HepG2 (cell line): ENCODE measurements around the gene ASL. TPM values are rescaled to one million over a fixed set of nuclear protein-coding genes. Genes with fewer than 3 reads are reported as not detected.

Experiments used
- ASH2L ChIP-seq: fragments of 300-600, 200-600 bp; sonication (generic); IDR thresholded peaks from 2 replicates; pipeline ENCODE4 v1.7.0; 2017; ENCODE audit warnings: low read depth, mild to moderate bottlenecking, moderate library complexity, mixed read lengths, low read length; ENCODE audit not compliant: insufficient read length
- ATF2 ChIP-seq: sonication (generic); formaldehyde crosslinking; IDR thresholded peaks from 2 replicates; pipeline ENCODE4 v1.4.0; 2020; ENCODE audit warnings: missing genetic modification reagents
- DMAP1 ChIP-seq: IDR thresholded peaks from 2 replicates; pipeline ENCODE4 v1.6.1; 2016
- FOXC1 ChIP-seq: sonication (generic); formaldehyde crosslinking; IDR thresholded peaks from 2 replicates; pipeline ENCODE4 v1.8.0; 2022; ENCODE audit warnings: mild to moderate bottlenecking, missing genetic modification reagents, borderline replicate concordance
- MEIS2 ChIP-seq: sonication (generic); formaldehyde crosslinking; IDR thresholded peaks from 2 replicates; pipeline ENCODE4 v1.9.0; 2021; ENCODE audit warnings: mild to moderate bottlenecking, missing genetic modification reagents
- MNT ChIP-seq: fragments of 450-650 bp; IDR thresholded peaks from 2 replicates; pipeline ENCODE4 v1.6.1; 2016
- RBFOX2 ChIP-seq: fragments of 200-400 bp; formaldehyde crosslinking; IDR thresholded peaks from 2 replicates; pipeline ENCODE4 v1.6.1; 2017; ENCODE audit warnings: low read depth, mild to moderate bottlenecking, low read length
- TEF ChIP-seq: sonication (generic); formaldehyde crosslinking; IDR thresholded peaks from 2 replicates; pipeline ENCODE4 v1.5.0; 2020; ENCODE audit warnings: missing genetic modification reagents
- ZNF263 ChIP-seq: sonication (generic); formaldehyde crosslinking; IDR thresholded peaks from 2 replicates; pipeline ENCODE4 v1.4.0; 2020; ENCODE audit warnings: missing genetic modification reagents
- ZNF609 ChIP-seq: sonication (generic); formaldehyde crosslinking; IDR thresholded peaks from 2 replicates; pipeline ENCODE4 v1.4.0; 2020; ENCODE audit warnings: mild to moderate bottlenecking, missing genetic modification reagents, borderline replicate concordance
- ZNF891 ChIP-seq: sonication (generic); formaldehyde crosslinking; IDR thresholded peaks from 2 replicates; pipeline ENCODE4 v1.5.0; 2020; ENCODE audit warnings: mild to moderate bottlenecking, missing genetic modification reagents
- polyA plus RNA-seq, 8 experiments: library from polyadenylated mRNA; depleted of rRNA in 3 of 8; stranded (reverse) in 7 of 8; unstranded in 1 of 8; fragments of >200 nt; fragmentation: Illumina TruSeq in 4 of 8; extraction: Trizol in 4 of 8; gene quantifications; 2 replicates each; pipeline versions ENCODE4 v1.2.1 to v1.2.3, GENCODE V29; 2011 to 2016; ENCODE audit warnings: low read depth in 4 of 8, missing spikeins in 1 of 8, mixed read lengths in 1 of 8; ENCODE audit not compliant: insufficient read depth in 1 of 8
- total RNA-seq, 5 experiments: library from RNA; depleted of rRNA; stranded (reverse); fragments of >200 nt; fragmentation: Illumina TruSeq; extraction: Trizol; gene quantifications; 2 replicates each; pipeline ENCODE4 v1.2.3, GENCODE V29; 2016; ENCODE audit warnings: low read depth in 1 of 5
- TF ChIP-seq, protein P1 (sequence below): sonication (generic); formaldehyde crosslinking; IDR thresholded peaks from 2 replicates; pipeline ENCODE4 v1.5.0; 2020; ENCODE audit warnings: missing genetic modification reagents

The ASL gene
- total and polyA plus RNA-seq, 2 of the 13 experiments (the other 11 are each of a cell fraction or from before 2014, with no cell fraction given) = 71.4 to 96.5 TPM

- TF ChIP-seq TEF = no peak
- TF ChIP-seq MEIS2 (CRISPR knock-in tag) = peak; percentile 69; the same call in 1 of the 2 replicates
- TF ChIP-seq ASH2L = peak; percentile 62
- no peak for TF ChIP-seq ZNF609 (CRISPR knock-in tag)
- TF ChIP-seq ZNF891 (CRISPR knock-in tag) = peak; percentile 77; the same call in 1 of the 2 replicates
- peak; percentile 83; the same call in 1 of the 2 replicates for TF ChIP-seq FOXC1
- TF ChIP-seq, protein P1, sequence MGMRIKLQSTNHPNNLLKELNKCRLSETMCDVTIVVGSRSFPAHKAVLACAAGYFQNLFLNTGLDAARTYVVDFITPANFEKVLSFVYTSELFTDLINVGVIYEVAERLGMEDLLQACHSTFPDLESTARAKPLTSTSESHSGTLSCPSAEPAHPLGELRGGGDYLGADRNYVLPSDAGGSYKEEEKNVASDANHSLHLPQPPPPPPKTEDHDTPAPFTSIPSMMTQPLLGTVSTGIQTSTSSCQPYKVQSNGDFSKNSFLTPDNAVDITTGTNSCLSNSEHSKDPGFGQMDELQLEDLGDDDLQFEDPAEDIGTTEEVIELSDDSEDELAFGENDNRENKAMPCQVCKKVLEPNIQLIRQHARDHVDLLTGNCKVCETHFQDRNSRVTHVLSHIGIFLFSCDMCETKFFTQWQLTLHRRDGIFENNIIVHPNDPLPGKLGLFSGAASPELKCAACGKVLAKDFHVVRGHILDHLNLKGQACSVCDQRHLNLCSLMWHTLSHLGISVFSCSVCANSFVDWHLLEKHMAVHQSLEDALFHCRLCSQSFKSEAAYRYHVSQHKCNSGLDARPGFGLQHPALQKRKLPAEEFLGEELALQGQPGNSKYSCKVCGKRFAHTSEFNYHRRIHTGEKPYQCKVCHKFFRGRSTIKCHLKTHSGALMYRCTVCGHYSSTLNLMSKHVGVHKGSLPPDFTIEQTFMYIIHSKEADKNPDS (CRISPR knock-in tag) = 0 out of 2 replicates have a peak, but pooled peaks have one; percentile 39
- TF ChIP-seq ZNF263 = peak; percentile 70
- TF ChIP-seq ATF2 (CRISPR knock-in tag) = peak; percentile 79
- peak; percentile 97 for TF ChIP-seq RBFOX2
- peak; percentile 27; the same call in 1 of the 2 replicates for TF ChIP-seq DMAP1 (CRISPR knock-in tag)
- 0 out of 2 replicates have a peak, but pooled peaks have one; percentile 17 for TF ChIP-seq MNT
Observed at GRCh38 chr7:66075590-66076461, at the start of gene ASL (continued).
